ENCODE results near the gene G6PC3.

The G6PC3 gene

DNA sequence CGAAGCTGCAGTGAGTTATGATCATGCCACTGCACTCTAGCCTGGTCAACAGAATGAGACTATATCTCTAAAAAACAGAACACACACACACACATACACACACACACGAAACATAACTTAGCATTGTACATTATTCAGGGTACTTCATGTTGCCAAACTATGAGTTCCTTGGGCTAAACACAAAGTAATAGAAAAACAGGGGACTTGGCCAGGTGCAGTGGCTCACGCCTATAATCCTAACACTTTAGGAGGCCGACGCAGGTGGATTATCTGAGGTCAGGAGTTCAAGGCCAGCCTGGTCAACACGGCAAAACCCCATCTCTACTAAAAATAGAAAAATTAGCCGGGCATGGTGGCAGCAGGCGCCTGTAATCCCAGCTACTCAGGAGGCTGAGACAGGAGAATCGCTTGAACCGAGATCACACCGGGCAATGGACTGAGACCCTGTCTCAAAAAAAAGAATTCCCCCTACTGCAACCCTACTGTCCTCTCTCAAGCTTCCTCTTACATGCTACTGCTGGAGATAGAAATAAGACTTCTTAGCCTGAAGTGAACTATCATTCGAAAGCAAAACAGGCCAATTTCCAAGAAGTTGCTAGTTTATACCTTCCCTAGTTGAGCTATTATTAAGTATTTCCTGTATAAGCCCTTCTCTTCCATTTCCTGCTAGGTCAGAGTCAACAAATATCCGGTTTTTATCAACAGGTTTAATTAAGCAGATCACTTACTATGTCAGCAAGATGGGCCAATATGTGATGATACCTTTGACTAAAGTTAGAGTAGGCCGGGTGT, 11.2 kb upstream of the G6PC3 start:
- DNase-seq (ENCODE audit: low spot score) = no peak

DNA sequence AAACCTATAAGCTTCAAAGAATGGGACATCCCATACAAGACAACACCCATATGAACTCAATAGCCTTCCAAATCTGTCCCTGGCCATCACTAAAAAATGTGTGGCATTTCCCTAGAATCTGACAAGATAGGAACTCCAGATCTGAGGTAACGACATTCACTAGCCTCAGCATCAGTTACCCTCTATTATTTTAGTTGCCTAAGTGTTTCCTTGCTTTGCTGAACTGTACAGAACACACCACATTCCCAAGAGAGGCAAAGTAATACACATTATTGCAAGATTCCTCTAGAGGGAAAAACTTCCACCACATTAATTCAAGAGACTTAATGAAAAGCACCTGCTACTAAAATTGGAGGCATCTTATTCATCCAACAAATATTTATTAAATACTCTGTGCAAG, 9.1 kb upstream of the G6PC3 start:
- no peak for DNase-seq (ENCODE audit: low spot score)

DNA sequence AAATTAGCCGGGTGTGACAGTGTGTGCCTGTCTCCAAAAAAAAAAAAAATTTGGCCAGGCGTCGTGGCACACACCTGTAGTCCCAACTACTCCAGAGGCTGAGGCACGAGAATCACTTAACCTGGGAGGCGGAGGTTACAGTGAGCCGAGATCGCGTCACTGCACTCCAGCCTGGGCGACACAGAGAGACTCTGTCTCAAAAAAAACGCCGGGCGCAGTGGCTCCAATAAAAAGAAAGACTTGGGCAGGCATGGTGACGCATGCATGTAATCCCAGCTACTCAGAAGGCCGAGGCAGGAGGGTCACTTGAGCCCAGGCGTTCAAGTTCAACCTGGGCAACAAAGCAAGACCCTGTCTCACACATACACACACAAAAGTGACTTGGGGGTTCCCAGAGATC, 7.7 kb upstream of the G6PC3 start:
- no peak for DNase-seq (ENCODE audit: low spot score)

DNA sequence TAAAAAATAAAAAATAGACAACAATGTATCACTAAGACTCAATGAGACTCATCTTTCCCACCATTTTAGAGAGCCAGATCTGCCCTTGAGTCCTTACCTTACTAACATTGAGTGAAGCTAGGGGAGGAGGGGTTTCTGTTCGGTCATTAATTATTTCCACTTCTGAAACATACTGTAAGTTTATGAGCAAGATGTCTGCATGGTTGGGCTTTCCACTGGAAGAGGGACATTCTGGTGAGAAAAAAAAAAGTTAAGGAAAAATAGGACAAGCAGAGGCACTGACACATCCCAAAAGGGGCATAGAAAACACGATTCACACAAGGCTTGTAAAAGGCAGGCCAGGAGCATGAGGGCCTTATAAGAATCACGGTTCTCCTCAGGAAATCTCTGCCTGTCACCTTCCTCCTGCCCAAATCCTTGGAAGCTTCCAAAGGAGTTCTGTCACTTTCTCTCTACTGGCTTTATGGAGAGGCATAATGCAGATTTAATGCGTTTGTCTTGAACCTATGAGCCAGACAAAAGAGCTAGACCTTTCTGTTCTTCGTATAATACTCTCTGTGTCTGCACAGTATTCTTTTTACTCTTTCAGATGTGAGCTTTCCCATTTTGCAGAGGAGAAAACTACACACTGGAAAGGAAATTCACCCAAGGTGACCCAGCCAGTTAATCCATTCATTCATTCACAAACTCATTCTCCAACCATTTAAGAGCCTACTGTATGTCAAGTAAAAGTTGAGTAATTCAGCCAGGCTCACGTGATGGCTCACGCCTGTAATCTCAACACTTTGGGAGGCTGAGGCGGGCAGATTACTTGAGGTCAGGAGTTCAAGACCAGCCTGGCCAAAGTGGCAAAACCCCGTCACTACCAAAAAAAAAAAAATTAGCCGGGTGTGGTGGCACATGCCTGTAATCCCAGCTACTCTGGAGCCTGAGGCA, 6.6 kb upstream of the G6PC3 start:
- no peak for DNase-seq (ENCODE audit: low spot score)

DNA sequence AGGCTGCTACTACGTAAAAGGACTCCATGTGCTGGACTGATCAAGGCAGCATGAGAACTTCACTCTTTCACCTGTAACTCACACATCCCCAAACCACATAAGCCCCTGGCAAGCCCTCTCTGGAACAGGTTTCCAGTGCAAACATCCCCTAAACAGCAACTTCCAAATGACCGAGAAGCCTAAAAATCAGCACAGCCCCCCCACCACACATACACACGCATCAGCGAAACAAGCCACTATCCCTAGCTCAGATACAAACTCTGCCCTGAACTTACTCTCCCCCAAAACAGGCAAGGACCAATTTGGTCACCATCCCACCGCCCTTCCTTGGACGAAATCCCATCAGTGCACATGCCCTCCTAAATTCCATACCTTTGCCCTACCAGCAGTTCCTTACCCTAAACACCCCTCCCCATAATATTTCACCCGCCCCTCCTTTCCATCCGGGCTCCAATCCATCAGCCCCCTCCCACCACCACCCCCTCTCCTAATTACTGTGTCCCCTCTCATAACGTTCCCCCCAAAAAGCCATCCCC, 4.8 kb upstream of the G6PC3 start:
- no peak for DNase-seq (ENCODE audit: low spot score)

DNA sequence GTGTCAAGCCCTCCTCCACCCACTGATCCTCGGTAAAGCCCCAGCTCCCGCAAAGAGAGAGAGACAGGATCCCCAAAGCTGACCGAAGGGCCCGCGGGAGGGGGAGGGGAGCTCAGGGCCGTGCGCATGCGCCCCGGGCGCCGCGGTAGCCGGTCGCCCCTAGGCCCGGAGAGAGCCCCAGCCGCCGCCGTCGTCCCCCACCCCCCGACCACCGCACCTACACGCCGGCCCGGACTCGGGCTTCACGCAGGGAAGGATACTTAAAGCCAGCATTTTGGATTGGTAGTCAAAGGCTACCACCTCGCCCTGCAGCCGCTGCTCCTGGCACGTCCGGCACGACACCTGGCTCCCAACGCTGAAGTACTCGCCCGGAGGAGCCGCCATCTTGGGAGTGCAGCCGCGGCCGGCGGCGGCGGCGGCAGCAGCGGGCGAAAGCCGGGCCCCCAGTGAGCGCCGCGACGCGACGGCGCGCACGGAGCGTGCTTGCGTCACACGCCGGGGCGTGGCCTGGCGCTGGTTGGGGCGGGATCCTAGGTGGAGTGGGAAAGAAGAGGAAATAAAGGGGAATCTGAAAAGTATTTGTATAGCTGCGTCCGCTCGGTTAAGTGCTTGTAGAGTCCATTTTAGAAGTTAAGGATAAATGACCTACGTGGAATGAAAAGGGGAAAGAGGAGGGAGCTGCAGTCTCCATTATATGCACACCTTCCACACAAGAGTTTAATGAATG, 4.2 kb upstream of the G6PC3 start, which contains the start of gene LSM12:
LSM12 (minus strand) TSS at position 468 of the 727 bp plus-strand sequence; CDS start at position 384, 84 bp downstream.
- peak; percentile 88 for DNase-seq (ENCODE audit: low spot score)

DNA sequence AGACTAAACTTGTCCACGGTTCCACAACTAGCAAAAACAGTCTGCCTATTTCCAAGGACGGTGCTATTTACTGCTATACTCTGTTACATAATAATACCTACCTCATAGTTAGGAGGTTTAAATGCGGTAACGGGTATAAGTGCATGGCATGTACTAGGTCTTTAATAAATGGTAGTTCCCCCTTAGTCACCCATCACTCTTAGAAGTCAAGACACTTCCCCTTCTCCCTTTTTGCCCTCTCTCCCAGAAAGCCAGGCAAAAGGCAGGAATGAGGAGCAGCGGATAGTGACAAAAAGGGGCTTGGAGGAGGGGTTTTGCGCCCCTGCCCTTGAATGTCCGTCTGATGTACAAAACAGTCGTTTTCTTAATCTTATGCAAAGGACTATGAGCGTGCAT, 3.0 kb upstream of the G6PC3 start:
- DNase-seq (ENCODE audit: low spot score) = no peak

DNA sequence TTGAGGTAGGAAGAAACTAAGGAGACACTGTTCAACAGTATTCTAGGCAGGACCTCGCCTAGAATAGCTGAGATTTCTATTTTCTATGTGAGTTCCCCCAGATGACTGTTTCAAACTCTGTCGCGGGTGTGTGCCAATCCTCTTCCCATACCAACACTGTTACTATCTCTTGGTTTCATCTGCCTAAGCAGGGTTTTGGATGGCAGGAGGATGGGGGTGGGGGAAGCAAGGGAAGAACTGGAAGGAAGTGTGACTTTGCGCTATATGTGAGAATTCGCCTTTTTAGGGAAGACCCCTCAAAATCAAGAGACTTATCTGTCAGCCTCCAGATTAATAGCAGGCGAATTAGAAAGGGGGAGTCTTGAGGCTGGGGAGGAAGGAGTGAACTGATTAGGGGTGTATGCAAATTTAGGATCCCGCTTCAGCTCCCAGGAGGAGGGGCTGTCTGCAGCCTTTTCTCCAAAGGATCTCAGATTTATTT, 521 bp upstream of the G6PC3 start:
- DNase-seq (ENCODE audit: low spot score) = peak; percentile 46

DNA sequence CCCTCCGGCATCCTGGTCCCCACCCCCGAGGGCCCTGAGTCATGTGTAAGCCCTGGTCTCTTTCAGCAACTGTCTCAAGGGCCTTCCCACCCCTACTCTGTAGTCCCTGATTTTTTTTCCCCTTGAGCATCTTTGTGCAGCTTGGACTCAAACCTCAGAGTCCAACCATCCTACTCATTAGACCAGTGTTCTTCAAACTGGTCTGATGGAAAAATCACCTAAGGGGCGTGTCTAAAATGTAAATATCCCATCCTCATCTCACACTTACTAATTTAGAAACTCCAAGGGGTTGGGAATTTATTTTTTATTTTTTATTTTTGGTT, 624 bp downstream of the G6PC3 start:
- no peak for DNase-seq (ENCODE audit: low spot score)

DNA sequence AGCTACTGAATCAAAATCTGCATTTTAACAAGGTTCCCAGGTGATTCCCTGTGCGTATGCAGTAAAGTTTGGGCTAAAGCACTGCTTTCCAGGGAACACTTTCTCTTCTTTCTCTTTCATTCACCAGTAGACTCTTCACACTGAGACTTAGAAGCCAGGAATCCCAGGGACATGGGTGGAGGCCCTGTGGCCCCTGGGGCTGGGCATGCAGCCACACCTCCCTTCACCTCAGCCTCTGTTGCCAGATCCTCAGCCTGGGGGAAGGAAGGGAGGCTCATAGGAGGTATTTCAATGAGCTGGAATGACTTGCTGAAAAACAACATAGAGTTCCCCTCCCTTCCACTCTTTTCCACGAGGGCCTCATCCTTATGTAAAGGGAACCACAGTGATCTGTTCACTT, 1.2 kb downstream of the G6PC3 start:
- no peak for DNase-seq (ENCODE audit: low spot score)

DNA sequence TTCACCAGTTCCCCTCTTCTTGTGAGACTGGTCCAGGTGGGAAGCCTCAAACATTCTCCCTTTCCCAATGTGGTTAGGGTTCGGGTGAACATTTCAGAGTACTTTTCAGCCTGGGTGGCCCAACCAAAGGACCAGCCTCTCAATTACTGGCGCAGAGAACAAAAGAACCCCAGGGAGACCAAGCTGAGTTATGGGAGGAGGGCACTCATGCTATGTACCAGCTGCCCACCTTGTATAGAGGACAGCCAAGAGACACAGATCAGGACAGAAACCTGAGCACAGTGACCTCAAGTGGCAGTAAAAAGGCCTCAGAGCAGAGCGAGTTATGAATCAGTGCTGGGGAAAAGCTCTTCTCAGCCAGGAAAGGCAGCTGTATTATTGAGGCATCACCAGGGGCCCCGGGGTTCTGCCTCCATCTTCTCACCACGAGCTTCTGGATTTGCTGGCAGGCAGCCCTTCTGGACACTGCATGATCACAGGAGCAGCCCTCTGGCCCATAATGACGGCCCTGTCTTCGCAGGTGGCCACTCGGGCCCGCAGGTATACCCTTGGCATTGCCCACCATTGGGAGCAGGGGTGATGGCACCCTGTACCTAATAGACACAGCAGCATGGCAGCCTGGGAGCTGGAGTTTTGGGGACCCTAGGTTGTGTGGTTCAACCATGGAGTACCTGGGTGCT, 3.8 kb downstream of the G6PC3 start:
- no peak for DNase-seq (ENCODE audit: low spot score)

DNA sequence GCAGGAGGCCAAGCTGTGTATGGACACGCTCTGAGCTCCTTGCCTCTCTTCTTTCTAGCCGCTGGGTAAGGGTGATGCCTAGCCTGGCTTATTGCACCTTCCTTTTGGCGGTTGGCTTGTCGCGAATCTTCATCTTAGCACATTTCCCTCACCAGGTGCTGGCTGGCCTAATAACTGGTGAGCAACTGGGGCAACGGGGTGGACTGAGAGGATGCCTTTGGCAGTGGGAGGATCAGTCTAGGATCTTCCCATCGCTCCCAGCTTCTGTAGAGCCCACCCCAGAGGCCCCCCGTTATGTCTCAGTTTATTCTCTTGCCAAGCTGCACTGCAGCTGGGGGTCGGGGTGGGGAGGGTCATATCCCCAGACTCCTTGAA, 4.4 kb downstream of the G6PC3 start:
- no peak for DNase-seq (ENCODE audit: low spot score)

DNA sequence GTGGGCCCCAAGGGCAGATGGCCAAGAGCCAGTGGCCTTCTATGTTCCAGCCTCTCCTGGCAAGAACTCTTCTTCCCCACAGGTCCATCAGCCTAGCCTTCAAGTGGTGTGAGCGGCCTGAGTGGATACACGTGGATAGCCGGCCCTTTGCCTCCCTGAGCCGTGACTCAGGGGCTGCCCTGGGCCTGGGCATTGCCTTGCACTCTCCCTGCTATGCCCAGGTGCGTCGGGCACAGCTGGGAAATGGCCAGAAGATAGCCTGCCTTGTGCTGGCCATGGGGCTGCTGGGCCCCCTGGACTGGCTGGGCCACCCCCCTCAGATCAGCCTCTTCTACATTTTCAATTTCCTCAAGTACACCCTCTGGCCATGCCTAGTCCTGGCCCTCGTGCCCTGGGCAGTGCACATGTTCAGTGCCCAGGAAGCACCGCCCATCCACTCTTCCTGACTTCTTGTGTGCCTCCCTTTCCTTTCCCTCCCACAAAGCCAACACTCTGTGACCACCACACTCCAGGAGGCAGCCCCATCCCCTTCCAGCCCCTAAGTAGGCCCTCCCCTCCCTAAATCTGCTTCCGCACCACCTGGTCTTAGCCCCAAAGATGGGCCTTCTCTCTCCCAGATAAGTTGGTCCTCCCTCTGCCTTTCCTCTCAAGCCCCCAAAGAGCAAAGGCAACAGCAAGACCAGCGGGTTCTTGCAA, 5.2 kb downstream of the G6PC3 start:
- DNase-seq (ENCODE audit: low spot score) = no peak

DNA sequence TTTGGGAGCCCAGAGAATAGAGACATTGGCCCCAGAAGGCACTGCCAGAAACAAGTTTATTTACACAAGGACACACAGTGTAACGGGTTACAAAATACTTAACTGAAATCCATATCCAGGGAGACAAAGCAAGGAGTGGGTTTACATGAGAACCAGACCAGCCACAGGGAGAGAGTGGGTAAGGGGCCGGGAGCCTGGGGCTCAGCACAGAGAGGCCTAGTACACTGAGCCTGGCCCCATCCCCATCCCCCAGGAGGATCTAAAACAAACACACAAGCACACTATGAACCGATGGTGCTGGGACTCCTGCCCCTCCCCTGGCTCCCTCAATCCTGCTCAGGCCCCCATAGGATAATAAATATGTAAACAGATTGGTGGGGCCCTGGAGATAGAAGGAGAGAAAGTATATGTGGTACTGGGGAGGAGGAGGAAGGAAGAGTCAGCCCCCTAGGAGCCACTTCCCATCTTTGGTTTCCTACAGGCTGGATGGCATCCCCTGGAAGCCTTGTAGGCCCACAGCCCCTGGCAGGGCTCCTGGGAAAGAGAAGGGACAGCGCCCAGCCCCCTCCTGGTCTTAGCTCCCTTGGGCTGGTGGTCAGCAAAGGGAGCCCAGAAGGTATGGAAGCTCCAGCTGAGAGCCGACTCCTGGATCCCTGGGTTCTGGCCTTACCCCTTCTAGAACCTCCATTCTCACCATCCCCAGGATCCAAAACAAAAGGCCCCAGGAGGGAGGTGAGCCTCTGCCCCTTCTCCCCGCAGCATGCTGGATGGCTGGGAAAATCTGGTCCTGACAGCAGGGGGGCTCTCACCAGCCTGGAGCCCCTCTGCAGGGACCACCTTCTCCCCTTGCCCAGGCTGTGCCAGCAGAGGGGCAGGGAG, 6.4 kb downstream of the G6PC3 start:
- DNase-seq (ENCODE audit: low spot score) = no peak

DNA sequence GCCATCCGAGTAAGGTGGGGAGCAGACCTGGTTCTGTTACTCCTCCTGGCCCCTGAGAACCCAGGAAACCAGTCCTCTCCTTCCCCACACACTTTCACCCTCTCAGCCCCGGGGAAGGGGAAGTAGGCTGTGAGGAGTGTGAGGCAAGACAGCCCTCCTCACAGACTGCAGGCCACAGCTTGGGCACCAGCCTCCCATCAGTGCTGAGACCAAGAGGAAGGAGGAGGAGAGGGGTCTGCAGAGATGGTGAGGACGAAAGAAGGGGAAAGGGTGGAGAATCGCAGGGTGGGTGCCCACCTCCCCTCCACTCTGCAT, 7.0 kb downstream of the G6PC3 start:
- DNase-seq (ENCODE audit: low spot score) = no peak

DNA sequence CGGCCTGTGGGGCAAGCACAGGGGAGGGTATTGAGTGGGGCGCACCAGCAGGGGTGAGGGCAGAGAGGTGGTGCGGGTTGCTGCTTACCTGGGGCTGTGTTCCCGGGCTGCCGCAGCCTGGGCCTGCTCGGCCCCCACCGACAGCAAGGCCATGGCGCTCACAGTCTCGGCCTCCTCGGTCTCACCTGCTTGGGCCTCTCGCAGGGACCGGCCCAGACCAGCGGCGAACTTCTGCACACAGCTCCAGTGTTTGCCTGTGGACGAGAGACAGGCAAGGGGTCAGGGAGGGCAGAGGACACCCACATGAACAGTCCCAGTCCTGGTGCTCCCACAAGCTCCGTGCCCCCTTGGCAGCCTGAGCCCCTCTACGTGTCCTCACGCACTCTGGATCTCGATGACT, 7.9 kb downstream of the G6PC3 start:
- DNase-seq (ENCODE audit: low spot score) = no peak

DNA sequence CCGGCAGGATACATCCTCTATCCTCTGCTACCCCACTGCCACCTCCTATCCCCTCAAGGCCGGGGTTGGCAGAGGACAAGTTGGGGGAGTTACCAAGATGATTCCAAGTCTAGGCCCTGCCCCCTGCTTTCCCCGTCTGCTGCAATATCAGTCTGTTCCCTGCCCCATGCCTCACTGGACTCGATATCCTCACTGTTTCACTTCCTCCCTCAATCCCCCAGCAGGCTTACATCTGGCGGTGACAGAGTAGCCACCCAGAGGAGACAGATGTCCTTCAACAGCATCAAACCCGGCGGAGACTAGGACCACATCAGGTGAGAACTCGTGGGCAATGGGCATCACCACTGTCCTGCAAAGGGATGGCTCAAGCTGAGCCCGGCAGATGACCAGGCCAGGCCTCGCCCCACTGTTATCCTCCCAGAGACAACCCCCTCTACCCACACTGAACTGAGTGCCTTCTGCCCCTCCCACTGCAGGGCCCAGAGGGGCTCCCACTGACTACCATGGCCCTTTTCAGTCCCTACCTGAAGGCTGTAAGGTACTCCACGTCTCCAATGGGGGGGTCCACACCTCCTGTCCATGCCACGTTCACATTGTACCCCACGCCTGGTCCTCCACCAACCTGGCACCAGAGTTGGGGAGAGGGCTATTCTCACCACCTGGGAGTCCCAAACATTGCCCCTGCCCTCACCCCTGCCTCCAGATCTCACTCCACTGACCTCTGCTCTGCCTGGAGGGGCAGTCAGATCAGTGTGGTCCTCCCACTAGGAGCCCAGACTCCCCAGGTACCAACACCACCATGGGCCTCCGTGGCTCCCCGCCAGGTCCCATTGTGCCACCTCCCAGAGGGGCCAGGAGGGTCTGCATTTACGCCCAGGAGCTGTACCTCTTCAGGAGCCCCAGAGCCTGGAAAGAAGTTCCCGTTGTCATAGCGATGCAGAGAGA, 9.6 kb downstream of the G6PC3 start:
- no peak for DNase-seq (ENCODE audit: low spot score)

DNA sequence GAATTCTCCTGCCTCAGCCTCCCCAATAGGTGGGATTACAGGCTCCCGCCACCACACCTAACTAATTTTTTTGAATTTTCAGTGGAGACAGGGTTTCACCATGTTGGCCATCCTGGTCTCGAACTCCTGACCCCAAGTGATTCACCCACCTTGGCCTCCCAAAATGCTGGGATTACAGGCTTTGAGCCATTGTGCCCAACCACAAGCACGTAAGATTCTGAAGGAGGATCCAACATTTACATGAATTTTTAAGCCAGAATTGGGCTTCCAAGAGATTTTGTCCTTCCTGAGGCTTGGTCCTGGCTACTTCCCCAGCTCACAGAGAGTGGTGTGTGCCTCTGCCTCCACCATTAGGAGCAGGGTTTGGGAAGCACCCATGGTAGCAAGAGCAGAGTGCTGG, 11.1 kb downstream of the G6PC3 start:
- DNase-seq (ENCODE audit: low spot score) = no peak

Measured in SW480 (cell line).